Esophagus muscularis mucosa (tissue), 4 donors: ENCODE measurements around the gene STK35.

Source experiments
- EP300 ChIP-seq: sonication (generic); formaldehyde crosslinking; IDR thresholded peaks from one replicate; pipeline ENCODE4 v1.6.1; 2017; ENCODE audit warnings: antibody characterized with exemption
- POLR2A ChIP-seq: fragments of 450-650 bp; IDR thresholded peaks from one replicate; pipeline ENCODE4 v1.6.1; 2017; ENCODE audit warnings: antibody characterized with exemption, moderate library complexity, mild to moderate bottlenecking, low read depth
- POLR2AphosphoS5 ChIP-seq, 2 donors: sonication (generic); formaldehyde crosslinking; IDR thresholded peaks; one replicate each; pipeline ENCODE4 v1.6.1; 2017; ENCODE audit warnings: antibody characterized with exemption in 2 of 2
- TF ChIP-seq, protein P1 (sequence below), 3 experiments: fragments of 200-600 bp in 2 of 3; fragments of 450-650 bp in 1 of 3; sonication (generic) in 2 of 3; IDR thresholded peaks; one replicate each; pipeline ENCODE4 v1.5.1; 2017 to 2019; ENCODE audit warnings: antibody characterized with exemption in 3 of 3, mild to moderate bottlenecking in 2 of 3, moderate library complexity in 1 of 3

DNA sequence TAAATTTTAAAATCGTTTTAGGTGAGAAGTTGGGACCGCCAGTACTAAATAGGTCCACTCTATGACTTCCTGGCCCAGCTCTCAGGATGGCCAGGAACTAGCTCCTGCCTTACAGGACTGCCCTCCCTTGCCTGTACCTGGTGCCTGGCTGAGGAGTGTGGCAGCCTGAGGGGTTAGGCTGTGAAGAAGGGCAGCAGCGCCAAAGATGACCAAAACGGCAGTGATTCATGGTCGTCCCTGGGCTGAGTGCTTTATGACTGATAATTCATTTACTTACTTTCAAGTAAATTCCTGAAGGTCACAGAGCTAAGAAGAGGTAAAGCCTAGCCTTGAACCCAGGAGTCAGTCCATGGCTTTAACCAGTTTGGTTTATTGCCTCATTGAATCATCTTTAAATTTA is 22.1 kb downstream of the STK35 start:
- TF ChIP-seq POLR2A = no peak
- TF ChIP-seq, protein P1, sequence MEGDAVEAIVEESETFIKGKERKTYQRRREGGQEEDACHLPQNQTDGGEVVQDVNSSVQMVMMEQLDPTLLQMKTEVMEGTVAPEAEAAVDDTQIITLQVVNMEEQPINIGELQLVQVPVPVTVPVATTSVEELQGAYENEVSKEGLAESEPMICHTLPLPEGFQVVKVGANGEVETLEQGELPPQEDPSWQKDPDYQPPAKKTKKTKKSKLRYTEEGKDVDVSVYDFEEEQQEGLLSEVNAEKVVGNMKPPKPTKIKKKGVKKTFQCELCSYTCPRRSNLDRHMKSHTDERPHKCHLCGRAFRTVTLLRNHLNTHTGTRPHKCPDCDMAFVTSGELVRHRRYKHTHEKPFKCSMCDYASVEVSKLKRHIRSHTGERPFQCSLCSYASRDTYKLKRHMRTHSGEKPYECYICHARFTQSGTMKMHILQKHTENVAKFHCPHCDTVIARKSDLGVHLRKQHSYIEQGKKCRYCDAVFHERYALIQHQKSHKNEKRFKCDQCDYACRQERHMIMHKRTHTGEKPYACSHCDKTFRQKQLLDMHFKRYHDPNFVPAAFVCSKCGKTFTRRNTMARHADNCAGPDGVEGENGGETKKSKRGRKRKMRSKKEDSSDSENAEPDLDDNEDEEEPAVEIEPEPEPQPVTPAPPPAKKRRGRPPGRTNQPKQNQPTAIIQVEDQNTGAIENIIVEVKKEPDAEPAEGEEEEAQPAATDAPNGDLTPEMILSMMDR (IDR thresholded peaks at IDR 0.05) = no peak
- no peak for TF ChIP-seq EP300
- TF ChIP-seq POLR2AphosphoS5 (IDR thresholded peaks at IDR 0.05) = no peak
